Spleen (tissue), 11 donors: ENCODE results near the gene SLC13A4. TPM values are rescaled to one million over a fixed set of nuclear protein-coding genes. Genes with fewer than 3 reads are reported as not detected.

ENCODE experiments used
- DNase-seq: peaks from one replicate; pipeline ENCODE4 v3.0.0-alpha.2; 2020
- H3K27ac ChIP-seq, 8 donors: fragments of 200-600 bp; sonication (generic) in 7 of 8; 1 replicate in 4 of 8; 2 replicates in 4 of 8; pipeline versions ENCODE4 v1.5.0 to v1.8.0; 2016 to 2021; ENCODE audit warnings: inconsistent platforms in 4 of 8, mild to moderate bottlenecking in 4 of 8, moderate library complexity in 1 of 8
- H3K27me3 ChIP-seq, 7 donors: fragments of 200-600 bp; sonication (generic) in 6 of 7; replicated peaks in 1 of 7; 1 replicate in 4 of 7; 2 replicates in 3 of 7; pipeline versions ENCODE4 v1.5.0 to v1.8.0; 2016 to 2021; ENCODE audit warnings: inconsistent platforms in 3 of 7, mild to moderate bottlenecking in 1 of 7
- H3K36me3 ChIP-seq, 6 donors: fragments of 200-600 bp; sonication (generic) in 5 of 6; 1 replicate in 4 of 6; 2 replicates in 2 of 6; pipeline versions ENCODE4 v1.5.0 to v1.8.0; 2016 to 2021; ENCODE audit warnings: inconsistent platforms in 2 of 6
- H3K4me1 ChIP-seq, 6 donors: fragments of 200-600 bp; sonication (generic) in 5 of 6; 1 replicate in 3 of 6; 2 replicates in 3 of 6; pipeline versions ENCODE4 v1.5.0 to v1.8.0; 2016 to 2021; ENCODE audit warnings: inconsistent platforms in 3 of 6
- H3K4me3 ChIP-seq, 8 donors: fragments of 200-600 bp; sonication (generic) in 7 of 8; 1 replicate in 4 of 8; 2 replicates in 4 of 8; pipeline versions ENCODE4 v1.5.0 to v1.8.0; 2016 to 2021; ENCODE audit warnings: inconsistent platforms in 4 of 8, mild to moderate bottlenecking in 4 of 8, moderate library complexity in 2 of 8
- H3K9me3 ChIP-seq, 8 donors: fragments of 200-600 bp; sonication (generic) in 7 of 8; 1 replicate in 4 of 8; 2 replicates in 4 of 8; pipeline versions ENCODE4 v1.5.0 to v1.8.0; 2016 to 2021; ENCODE audit warnings: inconsistent platforms in 4 of 8
- CTCF ChIP-seq, 11 experiments: fragments of 200-600 bp in 7 of 11; fragments of 450-650 bp in 4 of 11; sonication (generic) in 4 of 11; IDR thresholded peaks in 8 of 11; conservative IDR thresholded peaks in 3 of 11; 1 replicate in 7 of 11; 2 replicates in 4 of 11; pipeline versions ENCODE4 v1.4.0 to v1.8.0; 2016 to 2021; ENCODE audit warnings: antibody characterized with exemption in 11 of 11, inconsistent platforms in 4 of 11, mild to moderate bottlenecking in 1 of 11
- POLR2A ChIP-seq, 3 donors: fragments of 450-650 bp; IDR thresholded peaks; one replicate each; pipeline ENCODE4 v1.5.1; 2017; ENCODE audit warnings: antibody characterized with exemption in 3 of 3, mild to moderate bottlenecking in 1 of 3
- POLR2AphosphoS5 ChIP-seq, 3 donors: sonication (generic); formaldehyde crosslinking; IDR thresholded peaks; one replicate each; pipeline ENCODE4 v1.5.1; 2017; ENCODE audit warnings: antibody characterized with exemption in 3 of 3
- WGBS, 5 donors: extraction: QIAGEN DNeasy Blood & Tissue Kit in 3 of 5; methylation state at CpG; one replicate each; pipeline versions ENCODE4 v1.1.5 to v1.1.7; 2013 to 2018; 5-methylcytosine and 5-hydroxymethylcytosine counted together
- intact Hi-C: fragments of 100-400 bp; cut with DNase I; formaldehyde crosslinking; loops from one replicate; pipeline ENCODE4 v1.15.0; 2023; ENCODE audit warnings: low total_unique reads
- polyA plus RNA-seq, 3 donors: library from polyadenylated mRNA; stranded (reverse); fragments of 200-250 nt; gene quantifications; one replicate each; pipeline ENCODE4 v1.2.1, GENCODE V29; 2013
- total RNA-seq, 7 donors: library from RNA; depleted of rRNA in 3 of 7; stranded (reverse); fragments of >200 nt in 3 of 7; fragmentation: NEBNext Ultra II Directional in 4 of 7; extraction: Animal tissue kit (Norgen Biotek cat#: 25700) in 4 of 7; gene quantifications; one replicate each; pipeline versions ENCODE4 v1.1.0 to v1.2.1, GENCODE V29; 2016 to 2021
- donor health status: healthy with polysubstance abuse.
- donor health status: DM: no; HTN: no; CAD: no; lungs with moderate emphysema.
- donor health status: DM: no; HTN: no; CAD: no.
- donor health status: Bipolar disorder and iron deficiency.
- donor health status: healthy.
- donor health status: DM: no; HTN: no; CAD: no.
- donor health status: DM: yes; HTN: yes; CAD: no.

SLC13A4 gene
- total and polyA plus RNA-seq, 10 donors, result 0.16 to 0.20 TPM; not detected in 8

- WGBS, 5 donors, result 59 to 73% (median 67%) methylated on average over 6 of the region's 6 CpGs
- no peak for TF ChIP-seq POLR2AphosphoS5 (IDR thresholded peaks at IDR 0.05)
- no peak for TF ChIP-seq CTCF (IDR thresholded peaks at IDR 0.05 in 8 of 11, conservative IDR thresholded peaks at IDR 0.05 in 3 of 11)
- TF ChIP-seq POLR2A (IDR thresholded peaks at IDR 0.05), result no peak
- peaks cover 0 to 21% (median 0%) of the 10 kb centered on the region in 6 donors for H3K36me3 ChIP-seq
- intact Hi-C loops, result no loop called here
- peak overlapping the region in 3 of 8 donors; percentile 4 to 15 (median 9) for H3K27ac ChIP-seq
- DNase-seq, result no peak
- no peaks in the 10 kb centered on the region for H3K9me3 ChIP-seq
- peaks cover 16 to 77% (median 40%) of the 10 kb centered on the region in 6 donors for H3K4me1 ChIP-seq
- no peak overlapping the region for H3K4me3 ChIP-seq
- H3K27me3 ChIP-seq, result no peaks in the 10 kb centered on the region
Observed at GRCh38 chr7:135666846-135667245, 61.1 kb downstream of the SLC13A4 start.

GRCh38 chr7:135666156-135666555, 61.8 kb downstream of the SLC13A4 start:
- intact Hi-C loops, result no loop called here

GRCh38 chr7:135665042-135665441, 62.9 kb downstream of the SLC13A4 start:
- H3K4me1 ChIP-seq, result peaks cover 16 to 66% (median 42%) of the 10 kb centered on the region in 6 donors
- no peak for TF ChIP-seq POLR2A (IDR thresholded peaks at IDR 0.05)
- TF ChIP-seq CTCF (IDR thresholded peaks at IDR 0.05 in 8 of 11, conservative IDR thresholded peaks at IDR 0.05 in 3 of 11), result no peak
- no peak for TF ChIP-seq POLR2AphosphoS5 (IDR thresholded peaks at IDR 0.05)
- H3K27ac ChIP-seq, result peak overlapping the region in 1 of 8 donors; percentile 13
- 54 to 68% (median 58%) methylated on average over 3 of the region's 3 CpGs for WGBS, 5 donors
- intact Hi-C loops, result no loop called here
- H3K9me3 ChIP-seq, result no peaks in the 10 kb centered on the region
- H3K4me3 ChIP-seq, result no peak overlapping the region
- DNase-seq, result no peak
- no peaks in the 10 kb centered on the region for H3K27me3 ChIP-seq
- H3K36me3 ChIP-seq, result peaks cover 0 to 21% (median 0%) of the 10 kb centered on the region in 6 donors

More at GRCh38 chr7:135666156-135666555, 61.8 kb downstream of the SLC13A4 start:
- WGBS, 5 donors, result 90 to 96% (median 93%) methylated on average over 11 of the region's 11 CpGs
- DNase-seq, result no peak
- H3K36me3 ChIP-seq, result peaks cover 0 to 21% (median 0%) of the 10 kb centered on the region in 6 donors
- no peaks in the 10 kb centered on the region for H3K27me3 ChIP-seq
- H3K4me1 ChIP-seq, result peaks cover 16 to 74% (median 43%) of the 10 kb centered on the region in 6 donors
- TF ChIP-seq CTCF (IDR thresholded peaks at IDR 0.05 in 8 of 11, conservative IDR thresholded peaks at IDR 0.05 in 3 of 11) (no peak), POLR2A (IDR thresholded peaks at IDR 0.05) (no peak)
- H3K27ac ChIP-seq, result peak overlapping the region in 2 of 8 donors; percentile 4 to 15
- H3K4me3 ChIP-seq, result no peak overlapping the region
- no peaks in the 10 kb centered on the region for H3K9me3 ChIP-seq

- Histone ChIP-seq H3K36me3 (peaks cover 0 to 20% (median 0%) of the 10 kb centered on the region in 6 donors), H3K27me3 (no peaks in the 10 kb centered on the region), H3K9me3 (no peaks in the 10 kb centered on the region), H3K4me3 (peak overlapping the region in 1 of 8 donors; percentile 91), H3K4me1 (peaks cover 16 to 59% (median 41%) of the 10 kb centered on the region in 6 donors), H3K27ac (peak overlapping the region in 2 of 8 donors; percentile 13 to 90)
- intact Hi-C loops, result no loop called here
- TF ChIP-seq POLR2A (IDR thresholded peaks at IDR 0.05), result no peak
- TF ChIP-seq CTCF (IDR thresholded peaks at IDR 0.05 in 8 of 11, conservative IDR thresholded peaks at IDR 0.05 in 3 of 11), result no peak
- TF ChIP-seq POLR2AphosphoS5 (IDR thresholded peaks at IDR 0.05), result no peak
- 78 to 91% (median 87%) methylated on average over 3 of the region's 3 CpGs for WGBS, 5 donors
- no peak for DNase-seq
Observed at GRCh38 chr7:135664046-135664589, 63.9 kb downstream of the SLC13A4 start.
